Measurements from ENCODE around the gene ARAP2.

ARAP2 gene

GRCh38 chr4:36053930-36054329, 190.4 kb downstream of the ARAP2 start:
- no peak for TF ChIP-seq CTCF (IDR thresholded peaks at IDR 0.05; ENCODE audit: borderline replicate concordance, insufficient read depth, low read depth, low read length)
- H3K4me3 ChIP-seq (ENCODE audit: low read depth, low read length): no peak overlapping the region

GRCh38 chr4:36051634-36052033, 192.7 kb downstream of the ARAP2 start:
- no peak for TF ChIP-seq CTCF (IDR thresholded peaks at IDR 0.05; ENCODE audit: borderline replicate concordance, insufficient read depth, low read depth, low read length)
- H3K4me3 ChIP-seq (ENCODE audit: low read depth, low read length): no peak overlapping the region

- no peak for TF ChIP-seq CTCF (IDR thresholded peaks at IDR 0.05; ENCODE audit: borderline replicate concordance, insufficient read depth, low read depth, low read length)
- no peak overlapping the region for H3K4me3 ChIP-seq (ENCODE audit: low read depth, low read length)
Observed at GRCh38 chr4:36046026-36046425, 198.3 kb downstream of the ARAP2 start.

- no peak for TF ChIP-seq CTCF (IDR thresholded peaks at IDR 0.05; ENCODE audit: borderline replicate concordance, insufficient read depth, low read depth, low read length)
Observed at GRCh38 chr4:36043901-36044300, 200.4 kb downstream of the ARAP2 start.

GRCh38 chr4:36043241-36043640, 201.1 kb downstream of the ARAP2 start:
- no peak for TF ChIP-seq CTCF (IDR thresholded peaks at IDR 0.05; ENCODE audit: borderline replicate concordance, insufficient read depth, low read depth, low read length)
- no peak overlapping the region for H3K4me3 ChIP-seq (ENCODE audit: low read depth, low read length)

More at GRCh38 chr4:36043901-36044300, 200.4 kb downstream of the ARAP2 start:
- H3K4me3 ChIP-seq (ENCODE audit: low read depth, low read length): no peak overlapping the region

GRCh38 chr4:36042122-36042970, 202.0 kb downstream of the ARAP2 start:
- H3K4me3 ChIP-seq (ENCODE audit: low read depth, low read length): no peak overlapping the region
- no peak for TF ChIP-seq CTCF (IDR thresholded peaks at IDR 0.05; ENCODE audit: borderline replicate concordance, insufficient read depth, low read depth, low read length)

- TF ChIP-seq CTCF (IDR thresholded peaks at IDR 0.05; ENCODE audit: borderline replicate concordance, insufficient read depth, low read depth, low read length): no peak
- H3K4me3 ChIP-seq (ENCODE audit: low read depth, low read length): no peak overlapping the region
Observed at GRCh38 chr4:36041340-36041739, 203.0 kb downstream of the ARAP2 start.
